GM15510 (cell line): Measurements from ENCODE around the gene GREB1L.

Experiments
- POLR2A ChIP-seq: IDR thresholded peaks from 3 replicates; pipeline ENCODE4 v1.6.1; 2011; ENCODE audit warnings: borderline replicate concordance; ENCODE audit not compliant: insufficient read length; ENCODE audit errors: extremely low read depth

Gene GREB1L

DNA sequence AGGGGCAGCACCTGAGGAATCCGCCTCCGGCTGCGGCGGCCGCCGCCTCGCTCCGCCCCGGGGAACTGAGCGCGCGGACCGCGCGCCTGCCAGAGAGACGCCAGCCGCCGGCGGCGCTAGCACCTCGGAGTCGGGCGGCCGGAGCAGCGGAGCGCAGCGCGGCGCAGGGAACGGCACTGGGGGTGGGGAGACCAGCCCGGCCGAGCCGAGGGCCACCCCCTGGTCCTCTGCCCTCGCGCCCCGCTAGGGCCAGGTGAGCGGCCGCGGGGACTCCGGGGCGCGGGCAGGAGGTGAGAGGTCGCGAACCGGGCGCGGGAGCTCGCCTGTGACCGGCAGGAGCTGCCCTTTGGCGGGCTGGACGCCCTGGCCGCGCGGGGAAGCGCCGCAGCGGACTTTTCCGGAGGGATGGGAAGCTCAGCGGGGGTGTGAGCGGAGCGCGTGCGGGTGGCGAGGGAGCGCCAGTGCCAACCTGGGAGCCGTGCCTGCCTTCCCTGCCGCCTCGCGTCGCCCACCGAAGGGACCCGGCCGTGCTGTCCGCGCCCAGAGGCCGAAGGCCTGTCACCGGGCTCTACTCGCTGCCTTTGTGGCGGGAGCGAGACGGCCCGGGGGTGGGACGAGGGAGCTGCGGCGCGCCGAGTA lies at the start of gene GREB1L:
Gene GREB1L, plus strand, starts transcription at position 92 of the 639 bp plus-strand sequence. CDS start 141,287 bp downstream, outside the sequence.
- TF ChIP-seq POLR2A = no peak

DNA sequence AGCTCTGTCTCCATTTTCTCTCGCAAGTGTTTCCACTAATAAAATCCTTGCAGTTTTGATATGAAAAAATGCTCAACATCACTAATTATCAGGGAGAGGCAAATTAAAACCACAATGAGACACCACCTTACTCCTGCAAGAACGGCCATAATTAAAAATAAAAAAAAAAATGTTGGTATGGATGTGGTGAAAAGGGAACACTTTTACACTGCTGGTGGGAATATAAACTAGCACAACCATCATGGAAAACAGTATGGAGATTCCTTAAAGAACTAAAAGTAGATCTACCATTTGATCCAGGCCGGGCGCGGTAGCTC lies 49.8 kb upstream of the GREB1L start:
- TF ChIP-seq POLR2A = no peak

DNA sequence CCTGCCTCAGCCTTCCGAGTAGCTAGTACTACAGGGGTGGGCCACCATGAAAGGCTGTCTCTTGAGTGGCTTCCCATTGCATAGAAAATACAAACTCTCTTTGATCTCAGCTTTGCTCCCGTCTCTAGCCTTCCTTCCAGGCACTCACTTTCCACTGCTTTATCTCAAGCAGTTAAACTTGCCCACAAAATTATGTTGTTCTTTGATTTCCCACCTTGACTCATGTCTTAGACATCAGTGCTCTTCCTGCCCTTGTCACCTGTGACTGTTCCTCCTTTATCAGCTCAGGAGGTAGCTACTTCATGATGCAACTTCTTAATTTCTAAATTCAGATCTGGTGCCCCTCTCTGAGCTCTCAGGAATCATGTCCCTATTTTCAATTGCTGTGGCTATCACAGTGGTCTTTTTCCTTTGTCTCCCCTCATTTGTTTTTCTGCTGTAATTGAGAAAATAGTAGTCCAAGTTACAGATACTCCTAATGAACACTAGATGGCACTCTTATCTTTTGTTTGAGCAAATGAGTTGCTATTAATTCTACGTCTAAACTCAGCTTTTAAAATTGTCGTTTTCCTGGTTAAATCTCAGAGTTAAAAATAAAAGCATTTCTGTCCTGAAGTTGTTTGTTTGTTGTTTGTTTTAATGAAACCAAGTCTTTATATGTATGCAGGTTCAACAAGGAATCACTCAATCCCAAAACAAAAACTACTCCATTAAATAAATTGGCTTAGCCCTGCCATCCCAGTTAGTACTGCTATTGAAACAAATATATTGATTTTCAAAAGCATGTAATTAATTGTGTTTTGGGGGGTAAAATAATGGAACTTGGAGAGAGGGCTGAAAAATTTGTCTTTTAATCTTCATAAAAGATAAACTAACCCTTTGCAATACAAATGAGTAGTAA lies 46.9 kb upstream of the GREB1L start:
- no peak for TF ChIP-seq POLR2A

DNA sequence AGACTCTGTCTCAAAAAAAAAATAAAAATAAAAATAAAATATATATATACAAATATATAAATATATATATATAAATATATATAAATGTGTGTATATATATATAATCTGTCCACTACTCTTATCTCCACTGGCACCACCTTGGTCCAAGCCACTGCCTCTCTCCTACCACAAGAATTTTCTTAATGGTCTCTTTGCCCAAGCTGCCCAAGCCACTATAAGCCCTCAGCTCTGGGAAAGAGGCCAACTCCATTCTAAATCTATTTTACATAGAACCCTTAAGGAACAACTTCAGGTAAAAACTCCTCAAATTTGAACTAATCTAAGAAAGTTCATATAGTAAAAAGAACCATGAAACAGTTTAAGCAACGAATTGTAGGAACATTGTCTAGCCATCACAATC lies 45.6 kb upstream of the GREB1L start:
- TF ChIP-seq POLR2A = no peak

DNA sequence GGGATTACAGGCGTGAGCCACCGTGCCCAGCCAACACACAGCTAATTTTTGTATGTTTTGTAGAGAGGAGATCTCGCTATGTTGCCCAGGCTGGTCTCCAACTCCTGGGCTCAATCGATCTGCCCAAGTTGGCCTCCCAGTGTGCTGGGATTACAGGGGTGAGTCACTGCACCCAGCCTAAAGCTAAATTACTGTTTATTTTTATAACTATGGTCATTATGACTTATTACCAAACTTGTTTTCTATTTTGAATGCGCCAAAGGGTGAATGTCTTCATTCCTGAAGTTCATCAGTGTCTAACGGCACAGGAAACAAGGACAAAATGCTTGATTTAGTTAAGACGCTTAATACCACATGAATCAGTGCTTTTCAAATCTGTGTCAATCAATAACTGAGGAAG lies 38.9 kb upstream of the GREB1L start:
- TF ChIP-seq POLR2A = no peak

DNA sequence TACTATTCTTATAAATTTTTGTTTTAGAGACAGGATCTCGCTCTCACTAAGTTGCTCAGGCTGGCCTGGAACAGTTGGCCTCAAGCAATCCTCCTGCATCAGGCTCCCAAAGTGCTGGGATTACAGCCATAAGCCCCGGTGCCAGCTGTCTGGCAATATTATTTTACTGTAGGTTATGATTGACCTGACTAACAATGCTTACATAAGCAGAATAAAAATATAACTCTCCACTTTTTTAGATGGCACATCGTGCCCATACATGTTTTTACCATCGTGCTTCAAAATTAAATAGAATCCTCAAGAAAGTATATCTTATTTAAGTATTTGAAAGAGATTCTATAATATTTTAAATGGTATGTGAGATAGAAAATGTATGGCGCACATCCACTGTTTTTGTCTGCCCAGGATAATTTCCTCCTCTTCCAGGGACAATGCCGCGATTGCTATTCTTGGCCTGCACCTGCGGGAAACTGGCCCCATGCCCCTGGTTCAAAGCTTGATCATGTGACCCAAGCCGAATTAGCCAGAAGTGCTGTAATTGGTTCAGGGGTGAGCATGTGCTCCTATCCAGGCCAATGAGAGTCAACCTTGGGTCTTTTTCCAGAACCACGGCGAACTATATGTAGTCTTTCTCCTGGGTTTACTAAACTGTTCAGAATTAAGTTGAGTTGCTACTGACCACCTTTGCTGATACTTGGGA lies 38.3 kb upstream of the GREB1L start:
- no peak for TF ChIP-seq POLR2A

DNA sequence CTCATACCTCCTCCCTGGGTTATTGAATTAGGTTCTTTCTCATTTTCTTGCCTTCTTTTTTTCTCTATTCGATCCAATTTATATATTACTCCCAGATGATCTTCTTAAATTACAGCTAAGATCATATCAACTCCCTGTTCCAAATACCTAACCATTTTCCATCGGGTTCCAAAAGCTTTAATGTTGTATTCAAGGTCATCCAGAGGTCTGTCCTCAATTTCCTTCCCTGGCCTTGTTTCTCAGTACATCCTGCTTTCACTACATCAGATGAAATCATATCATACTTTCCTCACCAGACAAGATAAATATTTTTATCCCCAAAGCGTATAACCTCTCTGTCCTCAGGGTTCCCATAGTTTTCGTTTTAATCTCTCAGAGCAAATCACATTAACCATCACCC lies 36.3 kb upstream of the GREB1L start:
- no peak for TF ChIP-seq POLR2A

DNA sequence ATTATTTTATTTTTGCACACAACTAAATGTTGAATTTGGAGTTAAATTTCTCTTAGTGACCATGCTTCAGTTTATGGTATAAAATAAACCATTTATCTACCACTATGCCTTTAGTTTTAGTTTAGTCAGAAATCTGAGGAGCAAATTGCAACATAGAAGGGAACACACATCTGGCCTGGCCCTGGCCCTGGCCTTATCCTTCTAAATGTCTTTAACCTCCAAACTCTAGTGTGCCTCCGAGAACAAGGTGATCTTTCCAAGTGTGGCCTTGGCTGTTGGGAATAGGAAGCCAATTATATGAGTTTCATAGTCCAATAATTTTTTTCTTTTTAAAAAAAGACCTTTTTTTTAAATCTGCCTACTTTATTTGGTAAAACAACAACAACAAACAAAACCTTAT lies 31.8 kb upstream of the GREB1L start:
- TF ChIP-seq POLR2A = no peak

DNA sequence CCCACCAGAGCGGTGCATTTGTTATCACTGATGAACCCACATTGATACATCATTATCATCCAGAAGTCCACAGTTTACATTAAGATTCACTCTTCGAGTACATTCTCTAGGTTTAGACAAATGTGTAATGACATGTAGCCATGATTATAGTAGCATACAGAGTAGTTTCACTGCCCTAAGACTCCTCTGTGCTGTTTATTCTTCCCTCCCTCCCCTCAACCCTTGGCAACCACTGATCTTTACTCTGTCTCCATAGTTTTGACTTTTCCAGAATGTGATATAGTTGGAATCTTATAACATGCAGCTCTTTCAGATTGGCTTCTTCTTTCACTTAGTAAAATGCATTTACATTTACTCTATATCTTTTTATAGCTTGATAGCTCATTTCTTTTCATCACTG lies 31.2 kb upstream of the GREB1L start:
- TF ChIP-seq POLR2A = no peak

DNA sequence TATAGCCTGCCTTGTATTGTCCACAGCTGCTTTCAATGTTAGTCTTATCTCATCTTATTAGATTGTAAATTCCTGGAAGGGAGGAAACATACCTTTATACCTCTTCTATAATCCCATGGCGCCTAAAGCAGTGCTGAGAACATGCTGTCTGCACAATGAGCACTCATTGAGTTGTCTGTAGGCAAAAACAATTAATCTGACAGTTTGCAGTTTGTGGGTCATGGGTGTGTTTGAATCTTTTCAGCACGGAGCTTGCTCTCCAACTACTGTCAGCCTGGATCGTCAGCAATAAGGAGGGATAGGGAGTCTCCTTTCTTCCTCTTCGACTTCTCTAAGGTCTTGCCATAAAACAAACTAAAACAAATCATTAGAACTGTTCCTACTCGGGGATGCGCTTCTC lies 26.5 kb upstream of the GREB1L start:
- no peak for TF ChIP-seq POLR2A

DNA sequence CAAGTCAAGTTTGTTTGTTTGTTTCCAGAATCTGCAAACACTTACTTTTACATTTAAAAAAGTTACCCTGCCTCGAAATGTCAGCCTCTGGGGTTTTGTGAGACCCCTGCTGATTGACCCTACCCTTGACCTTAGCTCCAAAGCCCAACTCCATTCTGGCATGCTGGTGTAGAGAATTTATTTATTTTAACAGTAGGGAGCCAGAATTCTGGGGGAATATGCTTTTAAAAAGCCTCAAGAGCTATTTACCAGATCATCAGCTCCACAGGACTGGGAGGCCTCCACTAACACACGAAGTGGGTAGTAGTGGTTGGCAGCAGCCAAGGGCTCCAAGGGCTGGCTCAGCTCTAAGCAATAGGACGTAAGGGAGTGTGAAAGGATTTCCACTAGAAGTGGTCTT lies 23.2 kb upstream of the GREB1L start:
- no peak for TF ChIP-seq POLR2A

DNA sequence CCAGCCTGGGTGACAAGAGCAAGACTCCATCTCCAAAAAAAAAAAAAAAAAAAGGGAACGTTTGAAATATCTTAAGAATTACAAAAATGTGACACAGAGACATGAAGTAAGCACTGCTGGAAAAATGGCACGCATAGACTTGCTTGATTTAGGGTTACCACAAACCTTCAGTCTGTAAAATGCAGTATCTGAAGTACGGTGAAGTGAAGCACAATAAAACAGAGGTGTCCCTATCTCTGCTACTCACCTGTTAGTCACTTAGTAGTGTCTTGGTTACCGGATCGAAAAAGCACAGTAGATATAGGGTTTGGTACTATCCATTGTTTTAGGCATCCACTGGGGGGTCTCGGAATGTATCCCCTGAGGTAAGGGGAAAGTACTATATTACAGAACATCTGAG lies 11.6 kb upstream of the GREB1L start:
- no peak for TF ChIP-seq POLR2A

DNA sequence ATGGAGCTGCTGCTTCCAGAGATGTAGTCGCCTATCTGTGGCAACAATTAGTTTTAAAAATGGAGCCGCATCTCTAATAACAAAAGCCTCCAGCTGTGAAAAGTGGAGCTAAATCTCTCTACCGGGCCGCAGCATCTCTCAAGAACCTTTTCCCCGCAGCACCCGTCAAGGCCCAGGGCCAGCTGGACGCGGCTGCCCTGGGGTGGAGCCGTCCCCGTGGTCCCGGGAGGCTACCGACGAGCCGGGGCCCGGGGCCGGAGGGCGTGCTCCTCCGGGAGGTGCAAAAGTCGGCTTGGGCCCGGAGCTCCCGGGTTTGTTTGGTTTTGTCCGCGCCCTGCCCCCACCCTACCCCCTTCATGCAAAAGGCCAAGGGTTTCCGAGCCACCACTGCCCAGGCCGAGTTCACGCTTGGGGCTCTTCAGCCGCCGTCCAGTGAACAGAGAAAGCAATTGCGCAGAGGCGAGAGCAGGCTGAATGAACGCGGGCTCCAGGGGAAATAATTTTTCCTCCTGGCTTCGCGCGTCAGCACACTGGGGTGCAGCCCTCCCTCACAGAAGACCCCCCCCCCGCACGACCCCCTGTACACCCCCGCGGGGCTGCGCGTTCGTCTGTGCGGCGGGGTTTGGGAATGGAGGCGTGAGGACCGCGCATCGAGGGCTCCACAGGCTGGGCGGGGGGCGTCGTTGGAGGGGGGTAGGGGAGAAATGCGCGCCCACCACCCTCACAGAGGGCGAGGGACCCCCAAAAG lies 557 bp upstream of the GREB1L start:
- TF ChIP-seq POLR2A = no peak

DNA sequence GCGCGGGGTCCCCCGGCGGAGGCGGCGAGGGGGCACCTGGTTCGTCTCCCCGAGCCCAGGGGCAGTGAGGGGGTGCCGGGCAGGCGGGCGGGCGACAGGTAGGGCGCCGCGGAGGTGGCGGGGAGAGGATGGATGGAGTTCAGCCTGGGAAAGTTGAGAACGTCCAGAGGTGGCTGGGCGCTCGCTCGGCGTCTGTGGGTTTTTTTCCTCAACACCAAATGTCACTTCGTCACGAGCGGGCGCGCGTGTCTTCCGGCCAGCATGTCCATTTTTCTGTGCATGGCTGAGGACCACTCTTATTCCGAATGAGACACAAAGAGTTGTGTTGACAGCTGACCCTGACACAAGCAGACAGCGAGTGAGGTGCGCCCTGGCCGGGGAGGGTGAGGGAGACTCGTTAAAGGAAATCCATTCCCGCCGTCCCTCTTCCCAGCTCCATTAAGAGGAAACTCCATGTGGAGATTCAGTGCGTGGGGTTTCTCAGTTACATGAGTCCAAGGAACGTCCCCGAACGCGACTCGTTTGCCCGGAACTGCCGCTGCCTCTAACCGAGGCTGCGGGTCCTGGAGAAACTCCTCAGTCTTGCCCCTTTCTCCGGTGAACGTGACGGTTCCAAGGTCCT lies 859 bp downstream of the GREB1L start:
- TF ChIP-seq POLR2A = no peak
